ENCODE measurements around the gene CAPG. TPM values are rescaled to one million over a fixed set of nuclear protein-coding genes. Genes with fewer than 3 reads are reported as not detected.

The CAPG gene
- total RNA-seq, 2 donors from 2014 or later: 47.1 to 56.9 TPM

GRCh38 chr2:85438201-85439024 lies 28.2 kb upstream of the CAPG start:
- no peak for ATAC-seq (ENCODE audit: insufficient number of reproducible peaks, low FRiP score, low read depth)
- no peak for TF ChIP-seq CTCF (IDR thresholded peaks at IDR 0.05)
- H3K4me1 ChIP-seq (ENCODE audit: control insufficient read depth in 1 of 2, low read depth in 2 of 2): peaks cover 15 to 36% of the 10 kb centered on the region in 2 donors

GRCh38 chr2:85437488-85438200 lies 27.5 kb upstream of the CAPG start:
- Histone ChIP-seq H3K9me3 (no peaks in the 10 kb centered on the region), H3K4me3 (peak overlapping the region; percentile 73), H3K4me1 (ENCODE audit: control insufficient read depth in 1 of 2, low read depth in 2 of 2) (peaks cover 15 to 38% of the 10 kb centered on the region in 2 donors), H3K36me3 (no peaks in the 10 kb centered on the region), H3K27ac (peak overlapping the region; percentile 84 to 90), H3K27me3 (replicated peaks; ENCODE audit: insufficient read depth) (no peaks in the 10 kb centered on the region)
- ATAC-seq (ENCODE audit: insufficient number of reproducible peaks, low FRiP score, low read depth): peak; percentile 76
- no peak for TF ChIP-seq CTCF (IDR thresholded peaks at IDR 0.05)
- DNase-seq (ENCODE audit: low spot score): no peak

More at GRCh38 chr2:85438201-85439024, 28.2 kb upstream of the CAPG start:
- no peaks in the 10 kb centered on the region for H3K36me3 ChIP-seq
- no peak for DNase-seq (ENCODE audit: low spot score)
- H3K27me3 ChIP-seq (replicated peaks; ENCODE audit: insufficient read depth): no peaks in the 10 kb centered on the region
- no peaks in the 10 kb centered on the region for H3K9me3 ChIP-seq
- peak overlapping the region; percentile 73 for H3K4me3 ChIP-seq
- peak overlapping the region; percentile 84 to 90 for H3K27ac ChIP-seq

- peaks cover 15 to 38% of the 10 kb centered on the region in 2 donors for H3K4me1 ChIP-seq (ENCODE audit: control insufficient read depth in 1 of 2, low read depth in 2 of 2)
- H3K9me3 ChIP-seq: no peaks in the 10 kb centered on the region
- DNase-seq (ENCODE audit: low spot score): no peak
- TF ChIP-seq CTCF (IDR thresholded peaks at IDR 0.05): no peak
- no peaks in the 10 kb centered on the region for H3K27me3 ChIP-seq (replicated peaks; ENCODE audit: insufficient read depth)
- H3K27ac ChIP-seq: peak overlapping the region; percentile 84 to 90
- H3K4me3 ChIP-seq: peak overlapping the region; percentile 73
- H3K36me3 ChIP-seq: no peaks in the 10 kb centered on the region
- ATAC-seq (ENCODE audit: insufficient number of reproducible peaks, low FRiP score, low read depth): peak; percentile 11
Observed at GRCh38 chr2:85436836-85437487, 26.8 kb upstream of the CAPG start.

DNA sequence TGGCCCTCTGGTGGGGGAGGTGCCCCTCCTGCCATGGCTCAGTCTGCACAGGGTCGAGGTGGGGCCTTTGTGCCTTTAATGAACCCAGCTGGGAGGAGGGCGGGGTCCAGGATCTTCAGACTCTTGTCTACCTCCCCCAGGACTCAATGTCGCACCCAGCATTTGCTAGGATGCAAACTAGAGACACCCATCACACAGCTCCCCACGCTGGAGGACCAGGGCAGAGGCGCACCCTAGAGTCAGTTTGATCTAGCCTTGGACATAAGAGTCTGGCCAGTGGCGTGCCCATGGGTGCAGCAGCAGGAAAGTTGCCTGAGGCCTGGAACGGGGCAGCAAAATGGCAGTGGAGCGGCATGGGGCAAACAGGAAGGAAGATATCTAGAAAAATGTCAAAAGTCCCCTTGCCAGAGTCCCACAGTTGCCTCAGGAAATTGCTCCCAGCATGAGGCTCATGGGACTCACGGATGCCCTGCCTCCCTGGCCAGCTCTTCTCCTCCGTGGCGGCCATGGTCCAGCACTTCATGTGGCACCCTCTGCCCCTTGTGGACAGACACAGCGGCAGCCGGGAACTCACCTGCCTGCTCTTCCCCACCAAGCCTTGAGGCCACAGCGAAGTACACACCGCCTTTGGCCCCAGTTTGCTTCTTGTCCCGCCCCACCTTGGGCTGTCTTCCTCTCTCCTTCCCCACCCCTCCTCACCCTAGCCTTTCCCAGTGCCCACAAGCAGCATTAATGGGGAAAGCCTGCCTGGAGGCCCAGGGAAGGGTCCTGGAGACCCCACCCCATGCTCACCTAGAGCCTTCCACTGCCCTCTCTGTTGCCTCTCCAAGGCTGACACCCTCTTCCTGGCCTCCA lies 26.0 kb upstream of the CAPG start:
- Histone ChIP-seq H3K9me3 (no peaks in the 10 kb centered on the region), H3K27me3 (replicated peaks; ENCODE audit: insufficient read depth) (no peaks in the 10 kb centered on the region), H3K4me3 (no peak overlapping the region), H3K4me1 (ENCODE audit: control insufficient read depth in 1 of 2, low read depth in 2 of 2) (peaks cover 15 to 38% of the 10 kb centered on the region in 2 donors), H3K27ac (peak overlapping the region; percentile 84 to 90), H3K36me3 (no peaks in the 10 kb centered on the region)
- DNase-seq (ENCODE audit: low spot score) (no peak), ATAC-seq (ENCODE audit: insufficient number of reproducible peaks, low FRiP score, low read depth) (no peak)
- TF ChIP-seq CTCF (IDR thresholded peaks at IDR 0.05): no peak

All from thoracic aorta (tissue), 2 donors.